ENCODE measurements around the gene PCBD2. TPM values are rescaled to one million over a fixed set of nuclear protein-coding genes. Genes with fewer than 3 reads are reported as not detected.

PCBD2 gene
- total and polyA plus RNA-seq, 2 of the 8 experiments (the other 6 are each of a cell fraction or from before 2014, with no cell fraction given), result 4.8 to 10.3 TPM

DNA sequence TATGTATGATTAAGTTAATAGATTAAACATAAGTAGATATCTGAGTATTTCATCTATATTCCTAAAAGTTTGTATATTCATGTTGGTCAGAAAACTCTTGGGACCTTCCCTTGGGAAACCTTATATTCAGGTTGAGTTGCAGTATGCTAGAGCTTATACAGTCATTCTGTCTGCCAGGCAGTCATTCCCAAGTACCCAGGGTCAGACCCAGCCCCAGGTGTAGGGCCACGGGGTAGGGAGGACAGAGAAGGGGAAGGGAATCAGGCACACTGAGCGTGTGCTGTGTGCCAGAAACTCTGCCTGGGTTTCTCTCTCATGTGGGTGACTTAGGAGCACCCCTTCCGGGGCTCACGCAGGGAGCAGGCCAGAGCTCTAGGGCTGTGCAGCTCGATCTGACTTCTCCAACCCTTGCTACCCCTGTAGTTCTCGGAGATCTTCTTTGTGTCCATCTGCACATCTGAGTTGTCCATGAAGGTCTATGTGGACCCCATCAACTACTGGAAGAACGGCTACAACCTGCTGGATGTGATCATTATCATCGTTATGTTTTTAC lies 91.0 kb downstream of the PCBD2 start (continued):
- TF ChIP-seq SIN3A (conservative IDR thresholded peaks at IDR 0.05 in 1 of 2, IDR thresholded peaks at IDR 0.05 in 1 of 2; ENCODE audit: low read depth in 1 of 2, low read length in 2 of 2) (no peak), TAF7 (optimal IDR thresholded peaks at IDR 0.05; ENCODE audit: borderline replicate concordance, low read depth, low read length) (no peak), CHD2 (IDR thresholded peaks at IDR 0.05; ENCODE audit: low read length) (no peak), ZNF274 (IDR thresholded peaks at IDR 0.05; ENCODE audit: borderline replicate concordance, extremely low read depth, low read length) (no peak), SAP30 (IDR thresholded peaks at IDR 0.05; ENCODE audit: insufficient read depth, insufficient replicate concordance, low read length) (no peak), RAD21 (IDR thresholded peaks at IDR 0.05 in 1 of 2, conservative IDR thresholded peaks at IDR 0.05 in 1 of 2; ENCODE audit: low read depth in 2 of 2, low read length in 2 of 2) (no peak), EZH2 (IDR thresholded peaks at IDR 0.05; ENCODE audit: low read depth, low read length, severe bottlenecking) (no peak)
